ENCODE measurements around the gene CDIPT.
A peak's percentile ranks its signal among the peaks of the same experiment; 100 is the strongest.

Gene CDIPT

GRCh38 chr16:29809031-29809747 lies 53.8 kb downstream of the CDIPT start:
- peaks cover 2% of the 10 kb centered on the region for H3K27me3 Mint-ChIP-seq
- H3K27ac Mint-ChIP-seq: peak overlapping the region; percentile 99
- peak overlapping the region; percentile 98 for H3K4me3 Mint-ChIP-seq
- peaks cover 55% of the 10 kb centered on the region for H3K4me1 Mint-ChIP-seq (ENCODE audit: low read depth)
- no peak for DNase-seq
- H3K9me3 Mint-ChIP-seq: no peaks in the 10 kb centered on the region
- H3K36me3 Mint-ChIP-seq (ENCODE audit: low read depth): peaks cover 48% of the 10 kb centered on the region

Measured in activated T-cell treated with anti-CD3 and anti-CD28 coated beads, Interleukin-2, amount 50 U/mL, for 24 hours (primary cell).